Left colon (tissue), 2 donors: ENCODE results near the gene EXOC1. TPM values are rescaled to one million over a fixed set of nuclear protein-coding genes. Genes with fewer than 3 reads are reported as not detected.
"Not testable (repeated sequence)": the region's sequence is repeated elsewhere in the genome, so short reads cannot be mapped to it uniquely, and the experiment has no call there.

Source experiments
- ATAC-seq: fragments of 200-7000 bp; cut with Tn5 transposase; one replicate; pipeline ENCODE4 v1.9.1; 2020; ENCODE audit warnings: mild to moderate bottlenecking, moderate library complexity
- DNase-seq, 2 donors: peaks; one replicate each; pipeline ENCODE4 v3.0.0-alpha.2; 2020
- intact Hi-C, 2 donors: fragments of 100-400 bp; cut with DNase I in 1 of 2; cut with micrococcal nuclease in 1 of 2; formaldehyde crosslinking; loops; one replicate each; pipeline versions ENCODE4 v1.11.2 to v1.14.0; 2022; cut with DNase I, micrococcal nuclease
- total RNA-seq, 2 donors: library from RNA; stranded (reverse); fragmentation: NEBNext Ultra II Directional; extraction: Animal tissue kit (Norgen Biotek cat#: 25700); gene quantifications; one replicate each; pipeline ENCODE4 v1.2.1, GENCODE V29; 2021
- donor health status: DM: no; HTN: no; CAD: no.
- donor health status: DM: yes; HTN: yes; CAD: no.

The EXOC1 gene
- total RNA-seq, 2 donors from 2014 or later, result 37.1 to 43.8 TPM

GRCh38 chr4:55932511-55932910, 79.1 kb downstream of the EXOC1 start:
- no peak for DNase-seq
- intact Hi-C loops, result no loop called here
- no peak for ATAC-seq

GRCh38 chr4:55933611-55934010, 80.2 kb downstream of the EXOC1 start:
- intact Hi-C loops, result no loop called here
- no peak for DNase-seq
- ATAC-seq, result no peak

- ATAC-seq, result not testable (repeated sequence)
These were observed 82.5 kb downstream of the EXOC1 start for GRCh38 chr4:55935907-55936306.

GRCh38 chr4:55938481-55938880, 85.0 kb downstream of the EXOC1 start:
- no peak for DNase-seq
- intact Hi-C loops, result no loop called here
- no peak for ATAC-seq

More at GRCh38 chr4:55935907-55936306, 82.5 kb downstream of the EXOC1 start:
- DNase-seq, intact Hi-C loops: not testable (repeated sequence)

- ATAC-seq (peak; percentile 98), DNase-seq (no peak)
- intact Hi-C loops, result no loop called here
These were observed 86.0 kb downstream of the EXOC1 start for GRCh38 chr4:55939421-55939820.

GRCh38 chr4:55941881-55942396, 88.5 kb downstream of the EXOC1 start:
- intact Hi-C loops, result loop anchor here in 1 of 2 donors (10.0 kb wide), 1 partner anchor 363 kb away; no protein-coding TSS in a partner anchor
- ATAC-seq (no peak), DNase-seq (no peak)

- DNase-seq (peak in 1 of 2 donors; percentile 9), ATAC-seq (no peak)
- intact Hi-C loops, result loop anchor here in 1 of 2 donors (10.0 kb wide), 1 partner anchor 357 kb away; no protein-coding TSS in a partner anchor
These were observed 93.9 kb downstream of the EXOC1 start for GRCh38 chr4:55947254-55947882.

- ATAC-seq (no peak), DNase-seq (peak in 1 of 2 donors; percentile 27)
- intact Hi-C loops, result loop anchor here in 1 of 2 donors (10.0 kb wide), 1 partner anchor 357 kb away; no protein-coding TSS in a partner anchor
These were observed 94.7 kb downstream of the EXOC1 start for GRCh38 chr4:55947912-55948725.

GRCh38 chr4:55948726-55949481, 95.5 kb downstream of the EXOC1 start, which contains the start of gene CEP135:
Gene CEP135 (plus strand): TSS chr4:55948945. CDS start chr4:55952131, 3,186 bp downstream.
- ATAC-seq (peak; percentile 94), DNase-seq (peak; percentile 94 to 96)
- intact Hi-C loops, result loop anchor here in 1 of 2 donors (10.0 kb wide), 1 partner anchor 356 kb away; no protein-coding TSS in a partner anchor

- intact Hi-C loops, result loop anchor here in 1 of 2 donors (10.0 kb wide), 1 partner anchor 355 kb away; no protein-coding TSS in a partner anchor
- no peak for ATAC-seq
- no peak for DNase-seq
These were observed 96.0 kb downstream of the EXOC1 start for GRCh38 chr4:55949482-55949802.

- intact Hi-C loops, result no loop called here
- no peak for DNase-seq
- no peak for ATAC-seq
These were observed 97.9 kb downstream of the EXOC1 start for GRCh38 chr4:55951191-55951922.

Other genes starting within 250 kb of the EXOC1 start
- under 1 TPM; 0.42 to 0.67 TPM for gene NMU, start 217.3 kb upstream of the EXOC1 start, total RNA-seq
- gene EXOC1L, start 33.9 kb upstream of the EXOC1 start, total RNA-seq, result not detected
- gene CEP135, start 95.3 kb downstream of the EXOC1 start, total RNA-seq, result 1 to 10 TPM; 4.9 to 5.3 TPM